ENCODE data around the gene ZFR2. TPM values are rescaled to one million over a fixed set of nuclear protein-coding genes. Genes with fewer than 3 reads are reported as not detected.

The ZFR2 gene
- polyA plus RNA-seq, 1 donor = not detected

- DNase-seq = no peak
These were observed 55.1 kb downstream of the ZFR2 start for GRCh38 chr19:3813473-3814392.

DNA sequence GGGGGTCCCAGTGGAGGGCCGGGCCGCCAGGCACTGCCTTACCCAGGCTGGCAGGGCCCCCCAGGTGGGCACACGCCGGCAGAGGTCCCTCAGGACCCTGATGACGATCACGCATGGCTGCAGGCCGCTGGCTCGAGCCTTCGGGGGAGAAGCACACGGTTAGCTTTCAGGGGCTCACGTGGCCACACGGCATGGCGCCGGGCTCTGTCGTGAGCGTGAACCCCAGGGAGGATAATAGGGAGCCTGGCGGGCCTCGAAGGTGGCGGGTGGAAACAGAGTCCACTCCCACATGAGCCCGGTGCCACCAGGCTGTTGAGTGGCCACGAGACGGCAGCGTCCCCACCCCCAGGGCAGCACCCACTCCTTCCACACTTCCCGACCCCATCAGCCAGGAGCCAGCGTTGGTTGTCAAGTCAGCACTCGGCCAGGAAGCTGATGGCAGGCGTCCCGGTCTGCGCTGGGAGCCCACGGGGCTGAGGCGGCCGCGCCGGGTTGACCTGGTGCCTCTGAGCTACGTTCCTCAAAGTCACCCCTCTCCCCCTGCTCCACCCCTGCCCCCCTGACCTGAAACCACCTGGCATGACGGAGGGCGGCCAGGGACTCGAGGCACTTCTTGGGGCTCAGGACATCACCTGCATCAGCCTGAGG is 58.0 kb downstream of the ZFR2 start:
- DNase-seq = no peak

DNA sequence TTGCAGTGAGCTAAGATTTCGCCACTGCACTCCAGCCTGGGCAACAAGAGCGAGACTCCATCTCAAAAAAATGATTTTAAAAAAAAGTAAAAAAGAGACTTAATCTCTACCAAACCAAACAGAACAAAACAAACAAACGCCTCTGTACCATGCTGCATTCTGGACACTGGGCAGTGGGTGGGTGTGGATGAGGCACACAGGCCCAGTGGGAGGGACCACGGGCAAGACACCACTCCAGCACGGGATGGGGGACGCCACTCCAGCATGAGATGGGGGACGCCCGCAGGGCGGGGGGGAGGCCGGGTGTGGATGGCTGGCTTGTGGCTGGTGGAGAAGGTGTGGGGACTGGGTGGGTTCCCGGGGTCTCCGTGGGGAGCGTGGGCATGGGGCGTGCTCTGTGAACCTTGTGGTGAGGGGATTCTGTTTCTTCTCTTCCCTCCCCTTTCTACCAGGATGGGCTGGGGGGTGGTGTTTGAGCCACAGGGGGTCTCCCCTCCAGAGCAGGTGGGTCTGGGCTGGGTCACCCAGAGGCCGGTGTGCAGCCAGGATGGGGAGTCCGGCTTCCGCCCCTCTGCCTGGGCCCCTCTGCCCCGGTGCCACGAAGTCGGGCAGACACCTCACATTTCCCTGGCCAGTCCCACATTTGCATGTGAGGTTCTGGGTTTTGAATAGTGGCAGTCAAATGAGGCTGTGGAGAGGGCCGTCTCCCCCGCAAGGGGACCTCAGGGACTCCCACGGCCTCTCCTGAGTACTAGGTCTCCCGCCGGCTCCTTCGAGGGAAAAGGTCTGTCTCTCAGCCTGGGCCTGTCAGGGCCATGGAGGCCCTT is 58.7 kb downstream of the ZFR2 start:
- no peak for DNase-seq

DNA sequence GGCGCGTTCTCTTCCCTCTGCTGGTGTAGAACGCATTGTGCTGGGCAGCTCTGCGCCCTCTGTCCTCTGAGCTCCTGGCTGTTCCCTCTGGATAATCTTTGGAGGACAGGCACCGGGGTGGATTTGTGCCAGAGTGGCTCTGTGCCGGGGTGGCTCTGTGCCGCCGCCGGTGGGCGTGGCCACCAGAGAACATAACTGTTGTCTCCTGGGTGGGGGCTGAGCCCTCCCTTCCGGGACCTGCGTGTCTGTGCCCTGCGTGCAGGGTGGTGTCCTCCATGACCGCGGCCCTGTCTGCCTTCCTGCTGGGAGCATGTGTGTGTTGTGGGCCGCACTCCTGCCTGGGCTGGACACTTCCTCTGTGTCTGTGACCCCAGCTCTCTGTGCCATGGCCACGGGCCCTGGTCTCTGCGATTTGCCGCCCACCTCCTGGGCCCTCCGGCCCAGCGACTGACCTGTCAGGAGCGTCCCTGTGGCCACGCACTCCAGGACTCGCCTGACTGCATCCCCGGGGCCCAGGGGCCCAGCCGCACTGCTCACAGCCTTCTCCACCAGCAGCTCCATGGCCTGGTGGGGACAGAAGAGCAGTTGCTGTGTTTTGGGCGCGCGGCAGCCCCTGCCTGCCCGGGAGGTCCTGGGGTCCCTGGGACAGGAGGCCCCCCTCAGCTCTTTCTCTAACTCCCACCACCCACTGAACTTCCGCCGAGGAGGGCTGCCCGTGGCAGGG is 60.3 kb downstream of the ZFR2 start:
- no peak for DNase-seq

DNA sequence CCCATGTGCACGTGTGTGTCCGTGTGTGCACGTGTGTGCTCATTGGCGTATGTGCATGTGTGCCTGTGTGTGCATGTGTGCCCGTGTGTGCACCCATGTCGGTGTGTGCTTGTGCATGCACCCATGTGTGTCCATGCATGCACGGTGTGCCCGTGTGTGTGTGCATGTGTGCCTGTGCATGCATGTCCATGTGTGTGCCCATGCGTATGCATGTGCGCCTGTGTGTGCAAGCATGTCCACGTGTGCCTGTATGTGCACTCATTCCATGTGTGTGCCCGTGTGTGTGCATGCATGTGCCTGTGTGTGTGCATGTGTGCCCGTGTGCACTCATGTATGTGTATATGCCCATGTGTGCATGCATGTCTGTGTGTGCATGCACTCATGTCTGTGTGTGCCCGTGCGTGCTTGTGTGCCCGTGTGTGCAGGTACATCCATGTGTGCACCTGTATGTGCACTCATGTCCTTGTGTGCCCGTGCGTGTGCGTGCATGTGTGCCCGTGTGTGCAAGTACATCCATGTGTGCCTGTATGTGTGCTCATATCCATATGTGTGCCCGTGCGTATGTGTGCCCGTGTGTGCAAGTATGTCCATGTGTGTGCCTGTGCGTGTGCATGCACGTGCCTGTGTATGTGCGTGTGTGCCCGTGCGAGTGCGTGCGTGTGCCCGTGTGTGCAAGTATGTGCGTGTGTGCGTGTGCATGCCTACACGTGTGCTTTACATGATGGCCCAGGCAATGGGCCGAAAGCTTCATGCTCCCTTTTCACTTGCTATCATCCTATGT is 61.1 kb downstream of the ZFR2 start:
- DNase-seq = no peak

- no peak for DNase-seq
These were observed 61.7 kb downstream of the ZFR2 start for GRCh38 chr19:3807131-3807480.

GRCh38 chr19:3805859-3806258 is 63.0 kb downstream of the ZFR2 start:
- no peak for DNase-seq

GRCh38 chr19:3804429-3804828 is 64.4 kb downstream of the ZFR2 start:
- no peak for DNase-seq

- DNase-seq = no peak
These were observed 64.9 kb downstream of the ZFR2 start for GRCh38 chr19:3803986-3804385.

DNA sequence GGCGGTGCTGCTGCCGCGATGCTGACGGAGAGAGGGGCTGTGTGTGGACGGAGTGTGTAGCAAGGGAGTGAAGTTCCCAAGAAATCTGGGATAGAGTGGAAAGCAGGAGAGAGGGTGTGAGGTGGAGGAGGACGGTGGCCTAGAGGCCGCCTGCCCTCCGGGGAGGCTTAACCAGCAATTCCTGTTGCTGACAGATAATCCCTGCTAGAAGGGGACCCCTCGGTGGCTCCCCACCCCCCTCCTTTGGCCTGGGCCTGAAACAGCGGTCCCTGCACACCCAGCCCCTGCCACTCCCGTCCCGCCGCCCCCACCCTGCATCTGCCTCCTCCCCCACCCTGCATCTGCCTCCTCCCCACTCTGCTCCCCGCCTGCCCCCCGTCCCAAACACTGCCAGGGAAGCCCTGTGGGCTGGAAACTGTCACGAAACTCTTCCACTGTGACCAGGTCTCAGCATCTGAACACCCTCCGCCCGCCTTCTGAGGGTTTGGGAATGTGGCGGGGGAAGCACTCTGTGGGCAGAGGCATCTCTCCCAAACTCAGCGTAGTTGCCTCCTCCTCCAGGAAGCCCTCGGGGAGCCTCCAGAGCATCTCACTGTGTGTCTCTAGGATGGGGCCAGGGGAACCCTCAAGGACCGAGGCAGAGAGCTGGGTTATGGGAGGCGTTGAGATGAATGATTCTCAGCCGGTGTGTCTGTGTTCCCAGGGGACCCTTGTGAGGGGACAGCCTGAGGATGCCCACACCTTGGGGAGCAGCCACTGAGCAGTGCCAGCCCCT is 65.5 kb downstream of the ZFR2 start:
- DNase-seq = no peak

DNA sequence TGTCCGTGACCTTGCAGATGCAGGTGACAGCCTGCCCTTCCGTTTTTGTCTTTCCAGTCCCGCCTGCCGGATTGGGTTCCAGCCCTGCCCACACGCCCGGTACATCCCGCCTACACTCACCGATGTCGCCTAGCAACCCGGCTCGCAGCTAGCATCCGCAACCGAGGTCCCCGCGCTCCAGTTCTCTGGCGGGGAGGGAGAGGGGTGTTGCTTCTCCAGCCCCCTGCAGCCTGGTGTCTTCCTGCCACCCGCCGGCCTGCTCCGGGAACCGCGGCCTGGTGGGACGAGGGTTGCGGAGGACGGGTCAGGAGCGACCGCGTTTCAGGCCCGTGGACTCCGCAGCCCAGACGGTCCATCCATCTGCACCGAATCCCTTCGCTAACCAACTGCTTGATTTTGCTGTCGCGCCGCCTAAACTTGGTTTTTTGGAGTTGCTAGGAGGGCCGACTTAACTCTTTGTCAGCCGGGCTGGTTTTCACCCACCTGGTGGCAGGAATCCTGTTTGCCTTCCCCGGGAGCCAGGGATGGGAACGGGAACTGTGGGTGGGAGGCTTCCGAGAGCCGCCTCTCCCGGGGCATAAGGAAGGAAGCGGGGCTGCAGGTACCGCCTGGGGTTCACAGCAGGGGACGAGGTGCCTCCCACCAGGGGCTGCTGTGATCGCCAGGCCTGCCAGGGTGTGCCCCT is 67.3 kb downstream of the ZFR2 start:
- peak; percentile 49 for DNase-seq

GRCh38 chr19:3800996-3801395 is 67.8 kb downstream of the ZFR2 start:
- no peak for DNase-seq

- no peak for DNase-seq
These were observed 70.7 kb downstream of the ZFR2 start for GRCh38 chr19:3798137-3798536.

DNA sequence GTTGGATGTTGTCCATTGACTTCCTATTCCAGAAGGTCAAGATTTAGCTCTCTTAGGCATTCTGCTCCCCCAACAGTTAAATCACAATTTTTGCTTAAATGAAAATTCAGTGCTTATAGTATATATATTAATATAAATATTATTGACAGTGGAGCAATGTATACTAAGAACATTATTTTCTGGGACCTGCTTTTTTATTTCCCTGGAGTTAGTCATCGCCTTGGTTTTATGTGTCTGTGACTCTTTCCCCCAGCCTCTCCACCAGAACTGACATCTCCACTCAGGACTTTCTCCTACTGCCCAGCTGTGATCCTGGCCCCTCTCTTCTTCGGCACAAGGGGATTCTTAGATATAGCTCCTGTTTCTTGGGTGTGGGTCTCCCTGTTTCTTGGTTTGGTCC is 72.5 kb downstream of the ZFR2 start:
- no peak for DNase-seq

DNA sequence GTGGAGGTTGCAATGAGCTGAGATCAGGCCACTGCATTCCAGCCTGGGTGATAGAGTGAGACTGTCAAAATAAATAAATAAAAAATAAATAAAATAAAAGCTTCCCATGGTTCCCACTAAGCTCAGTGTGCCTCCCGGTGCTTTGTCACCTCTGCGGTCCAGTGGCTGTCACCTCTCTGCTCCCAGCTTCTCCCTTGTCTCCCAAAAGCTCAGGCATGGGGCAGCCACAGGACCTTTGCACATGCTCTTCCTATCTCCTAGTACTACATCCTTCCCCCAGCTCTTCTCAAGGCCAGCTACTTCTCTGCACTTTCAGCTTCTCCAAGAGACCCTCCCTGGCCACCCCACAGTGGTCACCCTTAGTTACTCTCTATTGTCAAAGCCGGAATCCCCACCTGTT is 75.0 kb downstream of the ZFR2 start:
- no peak for DNase-seq

- no peak for DNase-seq
These were observed 76.7 kb downstream of the ZFR2 start for GRCh38 chr19:3792114-3792513.

- DNase-seq = no peak
These were observed 77.9 kb downstream of the ZFR2 start for GRCh38 chr19:3790941-3791340.

DNA sequence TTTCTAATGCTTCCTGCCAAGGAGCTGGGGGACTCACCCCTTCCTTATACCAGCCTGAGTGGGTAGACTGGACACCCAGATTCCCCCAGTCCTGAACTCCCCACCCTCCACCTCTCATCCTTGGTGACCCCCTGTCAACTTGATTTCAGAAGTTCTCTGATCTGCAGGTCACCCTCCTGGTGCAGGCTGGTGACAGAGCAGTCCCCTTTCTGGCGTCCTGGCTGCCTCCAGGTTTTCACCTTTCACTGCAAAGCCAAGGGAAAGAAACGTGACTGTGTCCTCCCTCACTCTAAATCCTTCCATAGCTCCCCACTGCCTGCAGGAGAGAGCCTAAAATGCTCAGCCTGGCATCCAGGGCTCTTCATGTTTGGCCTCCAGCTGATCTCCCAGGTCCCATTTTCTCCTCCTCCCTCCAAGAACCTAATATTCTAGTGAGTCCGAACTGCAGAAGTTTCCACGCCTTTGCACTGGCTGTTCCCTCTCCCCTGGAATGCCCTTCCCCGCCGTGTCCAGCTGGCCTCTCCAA is 78.6 kb downstream of the ZFR2 start:
- no peak for DNase-seq

- DNase-seq = no peak
These were observed 79.7 kb downstream of the ZFR2 start for GRCh38 chr19:3788996-3789778.
